ENCODE results near the gene ZNF543.

ZNF543 gene

GRCh38 chr19:57348136-57348535, 27.9 kb downstream of the ZNF543 start:
- no peak for TF ChIP-seq CTCF (conservative IDR thresholded peaks at IDR 0.05; ENCODE audit: low read depth, low read length)
- H3K4me3 ChIP-seq (ENCODE audit: low read length) = no peak overlapping the region
- DNase-seq (ENCODE audit: low read depth) = no peak

- no peak for TF ChIP-seq CTCF (conservative IDR thresholded peaks at IDR 0.05; ENCODE audit: low read depth, low read length)
- peak within 1 kb of the TSS; percentile 81 for H3K4me3 ChIP-seq (ENCODE audit: low read length)
- DNase-seq (ENCODE audit: low read depth) = peak; percentile 81
Observed at GRCh38 chr19:57350877-57351805, 30.9 kb downstream of the ZNF543 start, which contains the start of gene ZNF304. TSS of gene ZNF304 (plus strand) at chr19:57351271. CDS start at chr19:57351665, 394 bp downstream.

- peak overlapping the region; percentile 81 for H3K4me3 ChIP-seq (ENCODE audit: low read length)
- DNase-seq (ENCODE audit: low read depth) = no peak
- peak; percentile 27 for TF ChIP-seq CTCF (conservative IDR thresholded peaks at IDR 0.05; ENCODE audit: low read depth, low read length)
Observed at GRCh38 chr19:57351867-57352266, 31.6 kb downstream of the ZNF543 start.

GRCh38 chr19:57355916-57356315, 35.6 kb downstream of the ZNF543 start:
- no peak for TF ChIP-seq CTCF (conservative IDR thresholded peaks at IDR 0.05; ENCODE audit: low read depth, low read length)
- DNase-seq (ENCODE audit: low read depth) = no peak
- H3K4me3 ChIP-seq (ENCODE audit: low read length) = no peak overlapping the region

GRCh38 chr19:57357406-57357805, 37.1 kb downstream of the ZNF543 start:
- DNase-seq (ENCODE audit: low read depth) = no peak
- no peak overlapping the region for H3K4me3 ChIP-seq (ENCODE audit: low read length)
- TF ChIP-seq CTCF (conservative IDR thresholded peaks at IDR 0.05; ENCODE audit: low read depth, low read length) = no peak

GRCh38 chr19:57359300-57359699, 39.0 kb downstream of the ZNF543 start:
- no peak for TF ChIP-seq CTCF (conservative IDR thresholded peaks at IDR 0.05; ENCODE audit: low read depth, low read length)
- DNase-seq (ENCODE audit: low read depth) = no peak
- H3K4me3 ChIP-seq (ENCODE audit: low read length) = no peak overlapping the region

- DNase-seq (ENCODE audit: low read depth) = no peak
- peak overlapping the region; percentile 82 for H3K4me3 ChIP-seq (ENCODE audit: low read length)
Observed at GRCh38 chr19:57362419-57362818, 42.1 kb downstream of the ZNF543 start.

More at GRCh38 chr19:57362419-57362818, 42.1 kb downstream of the ZNF543 start:
- TF ChIP-seq CTCF (conservative IDR thresholded peaks at IDR 0.05; ENCODE audit: low read depth, low read length) = no peak

All from retinal pigment epithelial cell (primary cell).